Measurements from ENCODE around the gene MRPL43. TPM values are rescaled to one million over a fixed set of nuclear protein-coding genes. Genes with fewer than 3 reads are reported as not detected.

The MRPL43 gene
- total and polyA plus RNA-seq, 4 donors = 38.9 to 104 (median 64.6) TPM

DNA sequence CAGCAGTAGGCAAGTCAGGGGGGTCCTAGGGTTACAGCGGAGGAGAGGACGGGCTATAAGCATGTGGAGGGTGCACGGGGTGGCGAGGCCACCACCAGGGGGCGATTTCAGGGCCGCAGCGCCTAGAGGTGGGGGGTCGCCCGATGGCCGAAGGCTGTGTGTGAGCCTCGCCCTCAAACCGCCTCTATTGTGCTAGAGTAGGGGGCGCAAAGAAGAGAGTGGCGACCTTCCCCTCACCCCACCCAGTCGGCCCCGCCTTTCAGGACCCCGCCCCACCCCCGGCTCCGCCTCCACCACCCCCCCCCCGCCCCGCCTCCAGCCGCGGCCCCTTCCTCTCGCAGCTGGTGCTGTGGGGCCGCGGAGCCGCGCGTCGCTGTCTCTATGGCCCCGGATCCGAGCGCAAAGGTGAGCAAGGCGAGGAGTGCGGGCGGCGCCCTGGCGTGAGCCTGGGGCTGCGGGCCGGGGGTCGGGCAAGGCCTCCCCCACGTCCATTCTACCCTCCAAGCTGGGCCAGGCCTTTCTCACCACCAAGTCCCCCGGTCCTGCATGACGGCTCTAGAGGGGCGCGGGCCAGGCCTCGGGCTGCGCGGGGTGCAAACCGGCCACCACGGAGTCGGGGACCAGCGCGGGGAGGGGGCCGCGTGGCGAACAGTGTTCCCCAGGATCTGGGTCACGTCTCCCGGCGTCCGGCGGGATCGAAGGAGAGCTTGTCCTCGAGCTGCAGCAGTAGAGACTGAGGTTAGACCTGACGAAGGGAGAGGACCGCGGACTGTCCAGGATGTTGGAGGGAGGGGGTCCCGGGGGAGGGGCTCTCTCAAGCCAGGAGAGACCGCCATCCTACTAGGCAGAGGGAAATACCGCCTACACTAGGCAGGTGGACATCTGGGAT lies 17.9 kb downstream of the MRPL43 start, which contains the start of gene SEMA4G:
Gene SEMA4G, plus strand, starts transcription at position 318 of the 889 bp plus-strand sequence. CDS start 3,409 bp downstream, outside the sequence.
- no peaks in the 10 kb centered on the region for H3K9me3 ChIP-seq (ENCODE audit: control insufficient read depth, low read length)
- H3K4me3 ChIP-seq (ENCODE audit: low read length in 2 of 2) = peak within 1 kb of the TSS; percentile 27 to 35
- H3K36me3 ChIP-seq (ENCODE audit: control insufficient read depth in 1 of 2, insufficient read depth in 2 of 2, low read length in 1 of 2) = no peaks in the 10 kb centered on the region
- H3K27me3 ChIP-seq (ENCODE audit: control insufficient read depth in 1 of 2, insufficient read depth in 2 of 2, low read length in 1 of 2) = no peaks in the 10 kb centered on the region
- intact Hi-C loops (cut with DNase I) = no loop called here
- H3K27ac ChIP-seq (ENCODE audit: low read depth in 1 of 2, low read length in 2 of 2) = no peak within 1 kb of the TSS
- no peaks in the 10 kb centered on the region for H3K4me1 ChIP-seq (ENCODE audit: control insufficient read depth in 1 of 2, insufficient read depth in 2 of 2, low read length in 2 of 2)
- DNase-seq (peak in 1 of 2 donors; percentile 85), ATAC-seq (ENCODE audit: low FRiP score) (peak; percentile 64)
- WGBS, 2 donors = 2 to 3% methylated on average over 47 to 70 of the region's 70 CpGs

DNA sequence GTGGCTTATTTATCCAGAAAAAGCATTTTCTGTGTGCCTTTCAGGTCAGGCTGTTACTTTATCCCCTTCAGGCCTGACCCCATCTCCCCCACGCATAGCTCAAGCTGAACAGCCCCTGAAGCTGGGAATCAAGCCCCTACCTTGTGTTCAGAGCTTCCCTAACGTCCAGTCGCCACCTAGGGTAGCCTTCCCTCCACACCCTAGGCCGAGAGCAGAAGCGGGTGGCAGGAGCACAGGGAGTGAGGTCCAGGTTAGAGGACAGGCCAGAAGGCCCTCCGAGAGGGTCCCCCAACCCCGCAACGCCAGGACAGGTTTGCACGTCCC lies 18.5 kb downstream of the MRPL43 start:
- Histone ChIP-seq H3K9me3 (ENCODE audit: control insufficient read depth, low read length) (no peaks in the 10 kb centered on the region), H3K4me3 (ENCODE audit: low read length in 2 of 2) (no peak overlapping the region), H3K4me1 (ENCODE audit: control insufficient read depth in 1 of 2, insufficient read depth in 2 of 2, low read length in 2 of 2) (no peaks in the 10 kb centered on the region), H3K27me3 (ENCODE audit: control insufficient read depth in 1 of 2, insufficient read depth in 2 of 2, low read length in 1 of 2) (no peaks in the 10 kb centered on the region), H3K36me3 (ENCODE audit: control insufficient read depth in 1 of 2, insufficient read depth in 2 of 2, low read length in 1 of 2) (no peaks in the 10 kb centered on the region), H3K27ac (ENCODE audit: low read depth in 1 of 2, low read length in 2 of 2) (no peak overlapping the region)
- WGBS, 2 donors = 12 to 15% methylated on average over 9 of the region's 9 CpGs
- intact Hi-C loops (cut with DNase I) = no loop called here
- DNase-seq (no peak), ATAC-seq (ENCODE audit: low FRiP score) (no peak)

GRCh38 chr10:100968062-100968736 lies 19.1 kb downstream of the MRPL43 start:
- WGBS, 2 donors = 77 to 81% methylated on average over 2 of the region's 2 CpGs
- no peaks in the 10 kb centered on the region for H3K36me3 ChIP-seq (ENCODE audit: control insufficient read depth in 1 of 2, insufficient read depth in 2 of 2, low read length in 1 of 2)
- DNase-seq (no peak), ATAC-seq (ENCODE audit: low FRiP score) (no peak)
- H3K9me3 ChIP-seq (ENCODE audit: control insufficient read depth, low read length) = no peaks in the 10 kb centered on the region
- H3K27ac ChIP-seq (ENCODE audit: low read depth in 1 of 2, low read length in 2 of 2) = no peak overlapping the region
- H3K27me3 ChIP-seq (ENCODE audit: control insufficient read depth in 1 of 2, insufficient read depth in 2 of 2, low read length in 1 of 2) = no peaks in the 10 kb centered on the region
- no peaks in the 10 kb centered on the region for H3K4me1 ChIP-seq (ENCODE audit: control insufficient read depth in 1 of 2, insufficient read depth in 2 of 2, low read length in 2 of 2)
- intact Hi-C loops (cut with DNase I) = no loop called here
- no peak overlapping the region for H3K4me3 ChIP-seq (ENCODE audit: low read length in 2 of 2)

GRCh38 chr10:100967332-100967731 lies 20.0 kb downstream of the MRPL43 start:
- 85 to 87% methylated on average over 2 of the region's 2 CpGs for WGBS, 2 donors
- Histone ChIP-seq H3K36me3 (ENCODE audit: control insufficient read depth in 1 of 2, insufficient read depth in 2 of 2, low read length in 1 of 2) (no peaks in the 10 kb centered on the region), H3K4me1 (ENCODE audit: control insufficient read depth in 1 of 2, insufficient read depth in 2 of 2, low read length in 2 of 2) (no peaks in the 10 kb centered on the region), H3K4me3 (ENCODE audit: low read length in 2 of 2) (no peak overlapping the region), H3K9me3 (ENCODE audit: control insufficient read depth, low read length) (no peaks in the 10 kb centered on the region), H3K27ac (ENCODE audit: low read depth in 1 of 2, low read length in 2 of 2) (no peak overlapping the region), H3K27me3 (ENCODE audit: control insufficient read depth in 1 of 2, insufficient read depth in 2 of 2, low read length in 1 of 2) (no peaks in the 10 kb centered on the region)
- peak in 1 of 2 donors; percentile 17 for DNase-seq
- ATAC-seq (ENCODE audit: low FRiP score) = no peak
- intact Hi-C loops (cut with DNase I) = no loop called here

GRCh38 chr10:100966887-100967286 lies 20.4 kb downstream of the MRPL43 start:
- H3K9me3 ChIP-seq (ENCODE audit: control insufficient read depth, low read length) = no peaks in the 10 kb centered on the region
- no peak for ATAC-seq (ENCODE audit: low FRiP score)
- no peaks in the 10 kb centered on the region for H3K4me1 ChIP-seq (ENCODE audit: control insufficient read depth in 1 of 2, insufficient read depth in 2 of 2, low read length in 2 of 2)
- 60 to 71% methylated on average over 2 of the region's 2 CpGs for WGBS, 2 donors
- intact Hi-C loops (cut with DNase I) = no loop called here
- H3K27ac ChIP-seq (ENCODE audit: low read depth in 1 of 2, low read length in 2 of 2) = no peak overlapping the region
- no peaks in the 10 kb centered on the region for H3K36me3 ChIP-seq (ENCODE audit: control insufficient read depth in 1 of 2, insufficient read depth in 2 of 2, low read length in 1 of 2)
- no peak for DNase-seq
- H3K4me3 ChIP-seq (ENCODE audit: low read length in 2 of 2) = no peak overlapping the region
- H3K27me3 ChIP-seq (ENCODE audit: control insufficient read depth in 1 of 2, insufficient read depth in 2 of 2, low read length in 1 of 2) = no peaks in the 10 kb centered on the region

DNA sequence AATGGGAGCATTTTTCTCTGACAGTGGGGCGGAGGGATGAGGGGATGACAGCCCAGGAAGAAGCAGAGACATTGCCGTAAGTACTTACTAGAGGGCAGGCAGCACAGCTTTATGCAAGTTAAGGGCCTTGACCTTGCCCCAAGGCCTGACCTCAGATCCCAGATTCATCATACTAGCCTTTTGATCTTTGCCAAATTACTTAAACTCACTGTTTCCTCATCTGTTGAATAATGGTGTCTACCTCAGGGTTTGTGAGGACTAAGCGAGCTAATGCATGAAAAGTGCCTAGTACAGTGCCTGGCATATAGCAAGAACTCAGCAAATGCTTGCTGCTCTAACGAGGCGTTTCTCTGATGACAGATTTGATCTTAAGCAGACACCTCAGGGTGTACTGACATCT lies 21.5 kb downstream of the MRPL43 start:
- intact Hi-C loops (cut with DNase I) = no loop called here
- DNase-seq (no peak), ATAC-seq (ENCODE audit: low FRiP score) (no peak)
- H3K4me3 ChIP-seq (ENCODE audit: low read length in 2 of 2) = no peak overlapping the region
- no peaks in the 10 kb centered on the region for H3K27me3 ChIP-seq (ENCODE audit: control insufficient read depth in 1 of 2, insufficient read depth in 2 of 2, low read length in 1 of 2)
- 67 to 68% methylated on average over 5 of the region's 5 CpGs for WGBS, 2 donors
- H3K4me1 ChIP-seq (ENCODE audit: control insufficient read depth in 1 of 2, insufficient read depth in 2 of 2, low read length in 2 of 2) = no peaks in the 10 kb centered on the region
- no peaks in the 10 kb centered on the region for H3K36me3 ChIP-seq (ENCODE audit: control insufficient read depth in 1 of 2, insufficient read depth in 2 of 2, low read length in 1 of 2)
- no peaks in the 10 kb centered on the region for H3K9me3 ChIP-seq (ENCODE audit: control insufficient read depth, low read length)
- H3K27ac ChIP-seq (ENCODE audit: low read depth in 1 of 2, low read length in 2 of 2) = no peak overlapping the region

- H3K4me3 ChIP-seq (ENCODE audit: low read length in 2 of 2) = no peak overlapping the region
- no peak for DNase-seq
- intact Hi-C loops (cut with DNase I) = no loop called here
Observed at GRCh38 chr10:100963826-100964225, 23.5 kb downstream of the MRPL43 start.

DNA sequence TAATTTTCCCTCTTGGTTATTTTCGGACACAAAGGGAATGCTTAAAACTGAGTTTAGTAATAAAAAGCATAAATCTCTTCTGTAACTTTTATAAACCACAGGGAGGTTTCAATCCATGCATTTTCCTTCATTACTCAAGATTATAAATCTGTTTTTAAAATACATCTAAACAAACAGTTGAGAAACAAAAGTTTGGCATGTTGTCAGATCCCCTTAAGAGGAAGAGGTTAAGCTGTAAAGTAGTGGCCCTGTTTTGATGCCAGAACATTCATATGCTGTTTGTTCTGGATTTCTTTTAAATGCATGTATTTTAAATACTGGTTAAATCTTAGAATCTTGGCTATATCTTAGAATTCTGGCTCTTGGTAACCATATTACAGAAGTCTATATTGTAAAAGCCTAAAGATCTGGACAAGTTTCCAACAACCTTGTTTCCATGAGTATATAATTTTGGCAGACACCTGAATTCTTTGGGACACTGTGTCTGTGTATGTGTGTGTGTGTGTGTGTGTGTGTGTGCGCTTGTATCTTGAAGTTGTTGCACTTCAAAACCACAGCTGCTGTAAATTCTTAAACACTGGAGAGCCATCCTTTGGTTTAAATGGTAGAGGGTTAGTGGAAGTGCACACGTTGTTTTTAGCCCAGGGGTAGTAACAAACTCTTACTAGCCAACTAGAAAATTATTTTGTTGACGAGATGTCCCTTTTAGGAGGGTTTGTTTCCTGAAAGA lies 24.8 kb downstream of the MRPL43 start:
- intact Hi-C loops (cut with DNase I) = no loop called here
- no peaks in the 10 kb centered on the region for H3K27me3 ChIP-seq (ENCODE audit: control insufficient read depth in 1 of 2, insufficient read depth in 2 of 2, low read length in 1 of 2)
- peaks cover 0 to 1% of the 10 kb centered on the region in 2 donors for H3K36me3 ChIP-seq (ENCODE audit: control insufficient read depth in 1 of 2, insufficient read depth in 2 of 2, low read length in 1 of 2)
- no peak overlapping the region for H3K4me3 ChIP-seq (ENCODE audit: low read length in 2 of 2)
- H3K9me3 ChIP-seq (ENCODE audit: control insufficient read depth, low read length) = no peaks in the 10 kb centered on the region
- WGBS, 2 donors = 77% methylated on average over 4 of the region's 4 CpGs
- DNase-seq = no peak
- ATAC-seq (ENCODE audit: low FRiP score) = no peak
- no peaks in the 10 kb centered on the region for H3K4me1 ChIP-seq (ENCODE audit: control insufficient read depth in 1 of 2, insufficient read depth in 2 of 2, low read length in 2 of 2)
- no peak overlapping the region for H3K27ac ChIP-seq (ENCODE audit: low read depth in 1 of 2, low read length in 2 of 2)

More at GRCh38 chr10:100963826-100964225, 23.5 kb downstream of the MRPL43 start:
- Histone ChIP-seq H3K4me1 (ENCODE audit: control insufficient read depth in 1 of 2, insufficient read depth in 2 of 2, low read length in 2 of 2) (no peaks in the 10 kb centered on the region), H3K9me3 (ENCODE audit: control insufficient read depth, low read length) (no peaks in the 10 kb centered on the region), H3K36me3 (ENCODE audit: control insufficient read depth in 1 of 2, insufficient read depth in 2 of 2, low read length in 1 of 2) (no peaks in the 10 kb centered on the region), H3K27me3 (ENCODE audit: control insufficient read depth in 1 of 2, insufficient read depth in 2 of 2, low read length in 1 of 2) (no peaks in the 10 kb centered on the region), H3K27ac (ENCODE audit: low read depth in 1 of 2, low read length in 2 of 2) (no peak overlapping the region)
- no peak for ATAC-seq (ENCODE audit: low FRiP score)
- 91 to 92% methylated on average over 1 of the region's 1 CpG for WGBS, 2 donors

Data from aorta (tissue), 5 donors.